PC-9 (cell line): ENCODE data around the gene DUSP16. TPM values are rescaled to one million over a fixed set of nuclear protein-coding genes. Genes with fewer than 3 reads are reported as not detected.
"Not testable (repeated sequence)": the region's sequence is repeated elsewhere in the genome, so short reads cannot be mapped to it uniquely, and the experiment has no call there.

ENCODE experiments used
- BruUV-seq: library from RNA; stranded (reverse); fragments of 400-500 nt; replicated peaks from 2 replicates; lab custom pipeline; 2021; lab: Mats Ljungman, UMichigan
- CTCF ChIA-PET: fragments of 300-600 bp; sonication (Branson Sonifier 250); formaldehyde crosslinking; loops from one replicate; lab custom pipeline; 2022; ENCODE audit warnings: antibody characterized with exemption; lab: Charles Lee
- POLR2A ChIA-PET: fragments of 300-600 bp; sonication (Branson Sonifier 250); formaldehyde crosslinking; loops from one replicate; lab custom pipeline; 2022; ENCODE audit warnings: antibody characterized with exemption; ENCODE audit not compliant: unreplicated experiment; lab: Charles Lee
- DNase-seq, 2 experiments: peaks; one replicate each; pipeline versions ENCODE4 v3.0.0 to v3.0.0-alpha.2; 2015 to 2022; ENCODE audit warnings: mixed read lengths in 1 of 2
- H2AFZ ChIP-seq: fragments of 200-600 bp; sonication (generic); 2 replicates; pipeline ENCODE4 v1.8.1; 2017; ENCODE audit warnings: antibody characterized with exemption
- H3F3A ChIP-seq: fragments of 200-600 bp; sonication (generic); 2 replicates; pipeline ENCODE4 v1.8.1; 2017; ENCODE audit warnings: antibody characterized with exemption, mild to moderate bottlenecking, low read depth; ENCODE audit not compliant: insufficient read depth
- H3K27ac ChIP-seq: fragments of 200-600 bp; sonication (generic); 2 replicates; pipeline ENCODE4 v1.6.1; 2016; ENCODE audit warnings: mixed run types
- H3K27me3 ChIP-seq: fragments of 200-600 bp; sonication (generic); 2 replicates; pipeline ENCODE4 v1.6.1; 2016; ENCODE audit warnings: low read depth, mixed run types; ENCODE audit not compliant: insufficient read depth
- H3K36me3 ChIP-seq: fragments of 200-600 bp; sonication (generic); 2 replicates; pipeline ENCODE4 v1.6.1; 2016; ENCODE audit warnings: low read depth, mixed run types
- H3K4me1 ChIP-seq: fragments of 200-600 bp; sonication (generic); replicated peaks from 2 replicates; pipeline ENCODE4 v1.6.1; 2016; ENCODE audit warnings: mixed run types; ENCODE audit not compliant: insufficient read depth
- H3K4me2 ChIP-seq: fragments of 200-600 bp; sonication (generic); 2 replicates; pipeline ENCODE4 v1.6.1; 2017; ENCODE audit warnings: mixed run types
- H3K4me3 ChIP-seq: fragments of 200-600 bp; sonication (generic); 2 replicates; pipeline ENCODE4 v1.6.1; 2016; ENCODE audit warnings: mixed run types
- H3K79me2 ChIP-seq: fragments of 200-600 bp; sonication (generic); 2 replicates; pipeline ENCODE4 v1.6.1; 2017; ENCODE audit warnings: low read depth, mixed run types
- H3K9me2 ChIP-seq: fragments of 200-600 bp; sonication (generic); 2 replicates; pipeline ENCODE4 v1.8.1; 2017; ENCODE audit warnings: mild to moderate bottlenecking; ENCODE audit not compliant: insufficient read depth
- H3K9me3 ChIP-seq: fragments of 200-600 bp; sonication (generic); 2 replicates; pipeline ENCODE4 v1.8.1; 2016; ENCODE audit warnings: low read depth; ENCODE audit not compliant: insufficient read depth
- H4K20me1 ChIP-seq: fragments of 200-600 bp; sonication (generic); 2 replicates; pipeline ENCODE4 v1.8.1; 2017; ENCODE audit not compliant: insufficient read depth
- EZH2 ChIP-seq: fragments of 200-600 bp; sonication (generic); IDR thresholded peaks from 2 replicates; pipeline ENCODE4 v1.8.0; 2017; ENCODE audit warnings: antibody characterized with exemption, low read depth
- intact Hi-C: fragments of 100-400 bp; cut with micrococcal nuclease; formaldehyde crosslinking; loops from one replicate; pipeline ENCODE4 v1.10.0; 2022; ENCODE audit not compliant: unreplicated experiment
- total RNA-seq: library from RNA; stranded (reverse); gene quantifications from 2 replicates; pipeline ENCODE4 v1.2.3, GENCODE V29; 2021
- TF ChIP-seq, protein P1 (sequence below): fragments of 200-600 bp; sonication (generic); conservative IDR thresholded peaks from 2 replicates; pipeline ENCODE4 v1.6.1; 2017; ENCODE audit warnings: mixed run types, antibody characterized with exemption, mild to moderate bottlenecking, moderate library complexity

Gene DUSP16
- total RNA-seq, 1 experiment from 2014 or later = 24.8 TPM

DNA sequence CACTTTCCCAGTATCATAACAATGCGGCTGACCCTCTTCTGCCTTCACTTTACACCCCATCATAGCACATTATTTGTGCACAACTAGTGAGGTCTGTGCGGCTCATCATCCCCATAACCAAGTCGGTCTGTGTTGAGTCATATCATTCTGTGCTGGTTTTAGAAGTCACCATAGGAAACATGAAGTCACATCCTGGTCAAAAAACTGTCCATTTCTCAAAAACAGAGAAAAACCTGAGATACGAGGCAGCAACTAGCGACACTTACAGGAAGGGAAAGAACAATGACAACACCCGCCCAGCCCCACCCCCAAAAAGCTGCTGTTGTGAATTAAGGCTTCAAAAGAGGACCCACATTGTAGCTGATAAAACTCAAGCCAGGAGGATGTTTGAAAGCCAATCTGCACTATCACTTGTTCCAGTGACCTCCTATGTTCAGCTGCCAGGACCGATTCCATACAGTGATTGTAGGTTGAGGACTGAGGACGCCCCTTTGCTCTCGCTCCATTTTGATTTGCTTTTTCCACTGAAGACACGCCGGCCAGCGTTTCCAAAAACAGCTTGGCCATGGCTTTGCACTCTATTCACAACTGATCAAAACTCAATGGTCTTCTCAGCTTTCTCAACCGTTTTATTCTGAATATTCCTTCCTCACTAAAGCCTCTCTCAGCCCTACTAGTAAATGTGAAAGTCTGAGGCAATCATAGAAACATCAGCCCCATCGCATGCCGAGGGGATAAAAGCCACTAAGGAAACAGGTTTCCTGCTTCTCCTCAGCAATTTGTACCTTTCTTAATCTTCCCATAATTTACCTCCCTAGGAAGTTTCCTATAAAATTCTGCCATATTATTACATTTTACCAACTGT is 87.5 kb downstream of the DUSP16 start:
- no peak for TF ChIP-seq EZH2
- TF ChIP-seq, protein P1, sequence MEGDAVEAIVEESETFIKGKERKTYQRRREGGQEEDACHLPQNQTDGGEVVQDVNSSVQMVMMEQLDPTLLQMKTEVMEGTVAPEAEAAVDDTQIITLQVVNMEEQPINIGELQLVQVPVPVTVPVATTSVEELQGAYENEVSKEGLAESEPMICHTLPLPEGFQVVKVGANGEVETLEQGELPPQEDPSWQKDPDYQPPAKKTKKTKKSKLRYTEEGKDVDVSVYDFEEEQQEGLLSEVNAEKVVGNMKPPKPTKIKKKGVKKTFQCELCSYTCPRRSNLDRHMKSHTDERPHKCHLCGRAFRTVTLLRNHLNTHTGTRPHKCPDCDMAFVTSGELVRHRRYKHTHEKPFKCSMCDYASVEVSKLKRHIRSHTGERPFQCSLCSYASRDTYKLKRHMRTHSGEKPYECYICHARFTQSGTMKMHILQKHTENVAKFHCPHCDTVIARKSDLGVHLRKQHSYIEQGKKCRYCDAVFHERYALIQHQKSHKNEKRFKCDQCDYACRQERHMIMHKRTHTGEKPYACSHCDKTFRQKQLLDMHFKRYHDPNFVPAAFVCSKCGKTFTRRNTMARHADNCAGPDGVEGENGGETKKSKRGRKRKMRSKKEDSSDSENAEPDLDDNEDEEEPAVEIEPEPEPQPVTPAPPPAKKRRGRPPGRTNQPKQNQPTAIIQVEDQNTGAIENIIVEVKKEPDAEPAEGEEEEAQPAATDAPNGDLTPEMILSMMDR = no peak
- H3F3A ChIP-seq = no peaks in the 10 kb centered on the region
- no peaks in the 10 kb centered on the region for H3K79me2 ChIP-seq
- H3K36me3 ChIP-seq = peaks cover 8% of the 10 kb centered on the region; the same call in 1 of the 2 replicates
- no peaks in the 10 kb centered on the region for H3K9me2 ChIP-seq
- H4K20me1 ChIP-seq = no peaks in the 10 kb centered on the region; the same call in 1 of the 2 replicates
- H3K4me1 ChIP-seq = no peaks in the 10 kb centered on the region
- H3K9me3 ChIP-seq = no peaks in the 10 kb centered on the region
- POLR2A ChIA-PET = no interaction called here
- no peak overlapping the region for H3K4me3 ChIP-seq
- no peaks in the 10 kb centered on the region for H3K27me3 ChIP-seq
- no peak for DNase-seq
- H3K27ac ChIP-seq = no peak overlapping the region
- CTCF ChIA-PET = no interaction called here
- BruUV-seq = no TSS peak
- intact Hi-C loops = no loop called here
- H3K4me2 ChIP-seq = no peak overlapping the region
- no peak overlapping the region for H2AFZ ChIP-seq

DNA sequence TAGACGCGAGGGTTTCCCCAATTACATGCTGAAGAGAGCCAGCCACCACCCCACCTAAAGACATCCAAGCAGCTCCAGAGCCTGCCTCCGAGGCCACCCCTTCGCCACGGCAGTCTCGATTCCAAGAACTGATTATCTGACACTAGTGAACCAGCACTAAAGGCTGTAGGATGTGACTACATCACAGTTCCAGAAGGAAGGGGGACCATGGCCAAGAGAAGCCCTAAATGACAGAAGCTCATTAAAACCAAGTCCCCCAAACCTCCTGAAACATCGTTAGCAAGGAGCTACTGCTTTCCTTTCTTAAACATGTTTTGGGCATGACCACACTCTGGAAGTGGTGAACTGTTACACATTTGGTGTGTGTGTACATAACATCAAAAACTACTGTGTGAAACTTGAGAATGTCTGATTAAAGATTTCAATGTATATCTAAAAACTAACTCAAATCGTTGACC is 88.2 kb downstream of the DUSP16 start:
- no peak overlapping the region for H3K4me3 ChIP-seq
- no peaks in the 10 kb centered on the region for H3K9me2 ChIP-seq
- ChIA-PET CTCF (no interaction called here), POLR2A (no interaction called here)
- no peaks in the 10 kb centered on the region for H3F3A ChIP-seq
- peaks cover 5% of the 10 kb centered on the region; the same call in 1 of the 2 replicates for H3K36me3 ChIP-seq
- DNase-seq = no peak
- no peaks in the 10 kb centered on the region for H3K27me3 ChIP-seq
- intact Hi-C loops = no loop called here
- no peaks in the 10 kb centered on the region; the same call in 1 of the 2 replicates for H4K20me1 ChIP-seq
- H2AFZ ChIP-seq = no peak overlapping the region
- H3K9me3 ChIP-seq = no peaks in the 10 kb centered on the region
- no TSS peak for BruUV-seq
- H3K4me2 ChIP-seq = no peak overlapping the region
- H3K79me2 ChIP-seq = no peaks in the 10 kb centered on the region
- TF ChIP-seq, protein P1 = no peak
- TF ChIP-seq EZH2 = no peak
- H3K27ac ChIP-seq = no peak overlapping the region
- no peaks in the 10 kb centered on the region for H3K4me1 ChIP-seq

GRCh38 chr12:12473223-12473622 is 89.4 kb downstream of the DUSP16 start:
- Histone ChIP-seq H3K4me3 (no peak overlapping the region), H2AFZ (no peak overlapping the region), H3K9me3 (no peaks in the 10 kb centered on the region), H3K4me2 (no peak overlapping the region), H4K20me1 (no peaks in the 10 kb centered on the region; the same call in 1 of the 2 replicates), H3K27ac (no peak overlapping the region), H3F3A (no peaks in the 10 kb centered on the region), H3K79me2 (no peaks in the 10 kb centered on the region), H3K4me1 (no peaks in the 10 kb centered on the region), H3K27me3 (no peaks in the 10 kb centered on the region), H3K9me2 (no peaks in the 10 kb centered on the region), H3K36me3 (peaks cover 3% of the 10 kb centered on the region; the same call in 1 of the 2 replicates)
- intact Hi-C loops = no loop called here
- no peak for DNase-seq
- TF ChIP-seq, protein P1 = no peak
- no peak for TF ChIP-seq EZH2
- CTCF ChIA-PET = no interaction called here
- BruUV-seq = no TSS peak
- POLR2A ChIA-PET = no interaction called here

DNA sequence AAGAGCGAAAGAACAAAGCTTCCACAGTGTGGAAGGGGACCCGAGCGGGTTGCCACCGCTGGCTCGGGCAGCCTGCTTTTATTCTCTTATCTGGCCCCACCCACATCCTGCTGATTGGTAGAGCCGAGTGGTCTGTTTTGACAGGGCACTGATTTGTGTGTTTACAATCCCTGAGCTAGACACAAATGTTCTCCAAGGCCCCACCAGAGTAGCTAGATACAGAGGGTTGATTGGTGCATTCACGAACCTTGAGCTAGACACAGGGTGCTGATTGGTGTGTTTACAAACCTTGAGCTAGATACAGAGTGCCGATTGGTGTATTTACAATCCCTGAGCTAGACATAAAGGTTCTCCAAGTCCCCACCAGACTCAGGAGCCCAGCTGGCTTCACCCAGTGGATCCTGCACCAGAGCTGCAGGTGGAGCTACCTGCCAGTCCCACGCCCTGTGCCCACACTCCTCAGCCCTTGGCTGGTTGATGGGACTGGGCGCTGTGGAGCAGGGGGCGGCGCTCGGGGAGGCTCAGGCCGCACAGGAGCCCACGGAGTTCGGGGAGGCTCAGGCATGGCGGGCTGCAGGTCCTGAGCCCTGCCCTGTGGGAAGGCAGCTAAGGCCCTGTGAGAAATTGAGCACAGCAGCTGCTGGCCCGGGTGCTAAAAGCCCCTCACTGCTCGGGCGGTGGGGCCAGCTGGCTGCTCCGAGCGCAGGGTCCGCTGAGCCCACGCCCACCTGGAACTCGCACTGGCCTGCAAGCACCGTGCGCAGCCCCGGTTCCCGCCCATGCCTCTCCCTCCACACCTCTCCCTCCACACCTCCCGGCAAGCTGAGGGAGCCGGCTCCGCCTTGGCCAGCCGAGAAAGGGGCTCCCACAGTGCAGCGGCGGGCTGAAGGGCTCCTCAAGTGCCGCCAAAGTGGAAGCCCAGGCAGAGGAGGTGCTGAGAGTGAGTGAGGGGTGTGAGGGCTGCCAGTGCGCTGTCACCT is 90.4 kb downstream of the DUSP16 start:
- H3K4me3 ChIP-seq, BruUV-seq, intact Hi-C loops, H3K4me1 ChIP-seq, H3K9me2 ChIP-seq, H2AFZ ChIP-seq, H4K20me1 ChIP-seq, H3F3A ChIP-seq, H3K4me2 ChIP-seq, CTCF ChIA-PET, H3K36me3 ChIP-seq, H3K27ac ChIP-seq, H3K9me3 ChIP-seq, DNase-seq, POLR2A ChIA-PET, H3K79me2 ChIP-seq, H3K27me3 ChIP-seq: not testable (repeated sequence)
